DMS153 treated with DMSO at 0.1 percent for 48 hours (cell line): Measurements from ENCODE around the gene PTPRG.
"Not testable (repeated sequence)": the region's sequence is repeated elsewhere in the genome, so short reads cannot be mapped to it uniquely, and the experiment has no call there.

Experiments used
- DNase-seq: peaks from one replicate; lab custom pipeline; 2025; ENCODE audit not compliant: unreplicated experiment; lab: John Stamatoyannopoulos, UW

The PTPRG gene

DNA sequence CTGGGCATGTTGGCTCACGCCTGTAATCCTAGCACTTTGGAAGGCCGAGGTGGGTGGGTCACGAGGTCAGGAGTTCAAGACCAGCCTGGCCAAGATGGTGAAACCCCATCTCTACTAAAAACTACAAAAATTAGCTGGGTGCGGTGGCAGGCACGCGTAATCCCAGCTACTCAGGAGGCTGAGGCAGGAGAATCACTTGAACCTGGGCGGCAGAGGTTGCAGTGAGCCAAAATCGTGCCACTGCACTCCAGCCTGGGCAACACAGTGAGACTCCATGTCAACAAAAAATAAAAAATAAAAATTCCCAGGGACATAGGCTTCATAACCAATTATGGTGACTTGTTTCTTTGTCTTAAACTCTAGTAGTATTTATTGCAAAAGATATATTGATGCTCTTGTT, 155.3 kb downstream of the PTPRG start:
- DNase-seq, result not testable (repeated sequence)

DNA sequence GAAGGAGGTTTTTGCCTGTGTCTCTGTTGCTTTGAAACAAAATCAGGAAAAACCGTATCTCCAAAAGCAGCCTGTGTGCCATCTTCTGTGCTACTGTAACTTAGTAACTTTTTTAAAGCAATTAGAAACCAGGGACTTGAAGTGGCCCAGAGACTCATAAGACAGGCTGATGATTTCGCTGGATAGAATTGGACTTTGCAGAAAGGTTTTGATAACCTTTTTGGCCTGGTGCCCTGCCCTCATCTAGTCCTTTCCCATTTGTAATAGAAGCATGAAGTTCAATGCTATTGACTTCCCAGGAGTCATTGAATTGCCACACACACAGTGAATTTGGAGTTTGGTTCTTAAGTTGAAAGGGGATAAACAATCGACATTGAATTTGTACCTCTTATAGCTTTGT, 157.2 kb downstream of the PTPRG start:
- no peak for DNase-seq

DNA sequence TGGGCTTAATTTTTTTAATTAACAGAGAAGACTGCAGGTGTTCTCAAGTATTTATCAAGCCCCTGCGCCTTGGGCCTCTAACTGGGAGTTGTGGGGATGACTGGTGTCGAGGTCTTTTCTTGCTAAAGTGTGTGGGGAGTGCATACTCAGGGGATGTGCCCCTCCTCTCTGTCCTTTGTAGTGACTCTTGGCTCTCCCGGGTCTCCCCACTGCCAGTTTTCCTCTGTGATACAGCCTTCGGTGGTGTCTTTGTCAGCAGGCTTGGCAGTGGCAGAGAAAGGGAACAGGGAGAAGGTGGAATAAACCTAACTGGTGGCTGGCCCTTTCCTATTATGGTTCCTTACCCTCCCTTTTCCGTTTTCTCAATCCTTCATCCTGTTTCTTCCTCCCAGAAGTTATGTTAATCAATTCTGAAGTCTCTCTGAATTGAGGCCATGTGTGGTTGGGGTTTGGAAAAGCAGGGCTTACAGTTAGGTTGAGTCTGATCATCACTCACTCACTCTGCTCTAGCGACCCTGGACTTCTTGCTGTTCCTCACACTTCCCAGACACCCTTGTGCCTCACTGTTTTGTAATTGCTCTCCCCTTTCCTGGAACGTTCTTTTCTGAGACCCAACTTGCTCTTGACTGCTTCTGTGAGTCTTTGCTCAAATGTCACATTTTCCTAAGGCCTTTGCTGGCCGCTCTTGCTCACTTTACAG, 158.1 kb downstream of the PTPRG start:
- no peak for DNase-seq

DNA sequence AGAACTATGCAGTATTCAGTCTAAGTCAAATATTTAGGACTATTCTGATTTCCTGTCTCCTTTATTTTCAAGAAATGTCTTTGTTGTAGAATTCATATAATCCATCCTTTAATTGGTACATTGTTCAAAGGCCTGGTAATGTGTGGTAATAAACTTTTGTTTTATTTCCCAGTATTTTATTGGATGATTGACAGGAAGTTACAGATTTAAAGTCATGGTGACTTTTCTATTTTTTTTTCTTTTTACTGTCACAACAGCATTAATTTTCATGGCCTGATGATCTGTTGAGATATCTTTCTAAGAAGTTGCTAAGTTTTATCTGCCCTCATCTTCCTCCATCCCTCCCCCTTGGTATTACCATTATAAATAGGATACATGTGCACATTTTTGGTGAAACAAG, 161.7 kb downstream of the PTPRG start:
- DNase-seq, result no peak

DNA sequence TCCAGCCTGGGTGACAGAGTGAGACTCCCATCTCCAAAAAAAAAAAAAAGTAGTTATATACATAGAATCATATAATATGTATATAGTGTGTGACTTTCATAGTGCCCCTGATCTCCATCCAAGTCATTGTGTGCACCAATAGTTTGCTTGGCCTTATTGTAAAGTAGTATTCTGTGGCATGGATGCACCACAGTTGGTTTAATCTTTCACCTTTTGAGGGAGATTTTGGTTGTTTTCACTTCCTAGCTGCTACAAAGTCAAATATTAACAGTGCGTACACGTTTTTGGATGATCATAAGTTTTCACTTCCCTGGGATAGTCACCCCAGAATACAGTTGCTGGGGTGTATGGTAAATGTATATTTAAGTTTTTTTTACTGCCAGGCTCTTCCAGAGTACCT, 162.8 kb downstream of the PTPRG start:
- no peak for DNase-seq

DNA sequence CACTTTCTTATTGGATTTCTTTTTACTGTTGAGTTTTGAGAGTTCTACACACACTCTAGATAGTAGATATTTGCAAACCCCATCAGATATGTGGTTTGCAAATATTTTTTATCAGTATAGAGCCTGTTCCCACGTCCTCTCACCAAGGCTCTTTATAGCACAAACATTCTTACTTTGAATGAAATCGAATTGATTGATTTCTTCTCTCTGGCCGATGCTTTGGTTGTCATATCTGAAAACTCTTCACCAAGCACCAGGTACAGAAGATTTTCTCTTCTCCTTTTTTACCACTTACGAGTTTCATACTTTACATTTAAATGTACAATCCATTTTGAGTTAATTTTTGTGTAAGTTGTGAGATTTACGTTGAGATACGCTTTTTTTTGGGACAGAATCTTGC, 163.4 kb downstream of the PTPRG start:
- DNase-seq, result no peak

DNA sequence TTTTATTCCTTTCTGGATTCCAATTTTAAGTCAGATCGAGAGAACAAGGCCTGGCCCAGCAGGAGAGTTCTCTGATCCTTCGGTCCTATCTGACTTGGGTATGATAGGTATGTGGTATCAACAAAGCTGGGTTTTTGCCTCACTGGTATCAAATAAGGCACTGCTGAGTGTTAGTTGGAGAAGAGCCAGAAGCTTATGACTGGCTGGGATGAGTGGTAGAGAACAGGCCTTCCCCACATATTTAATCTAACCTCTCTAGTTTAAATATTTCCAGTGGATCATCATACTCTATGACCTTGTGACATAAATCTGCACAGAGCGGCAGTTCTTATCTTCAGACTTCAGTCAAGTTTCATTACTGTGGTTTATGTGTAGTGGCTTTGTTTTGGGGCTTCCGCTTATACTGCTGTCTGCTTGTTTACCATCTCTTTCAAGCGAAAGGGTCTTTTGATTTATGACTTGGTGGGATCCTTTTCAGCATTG, 164.5 kb downstream of the PTPRG start:
- no peak for DNase-seq

DNA sequence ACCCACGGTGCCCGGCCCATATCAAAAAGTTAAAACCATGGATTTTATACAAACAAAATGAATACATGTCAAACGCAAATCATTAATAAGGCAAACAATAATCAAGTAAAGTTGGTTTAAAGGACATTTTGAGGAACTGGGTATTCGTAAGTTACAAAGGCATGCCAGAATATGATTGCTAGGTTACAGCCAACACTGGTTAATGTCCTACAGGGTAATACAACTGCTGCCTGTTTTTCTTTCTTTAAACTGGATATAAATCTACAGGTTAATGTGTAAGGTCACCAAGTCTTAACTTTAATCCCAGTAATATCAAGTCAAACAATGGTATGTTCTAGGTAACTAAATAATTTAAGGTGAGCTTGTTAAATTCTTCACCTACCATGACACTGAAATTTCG, 166.1 kb downstream of the PTPRG start:
- no peak for DNase-seq

DNA sequence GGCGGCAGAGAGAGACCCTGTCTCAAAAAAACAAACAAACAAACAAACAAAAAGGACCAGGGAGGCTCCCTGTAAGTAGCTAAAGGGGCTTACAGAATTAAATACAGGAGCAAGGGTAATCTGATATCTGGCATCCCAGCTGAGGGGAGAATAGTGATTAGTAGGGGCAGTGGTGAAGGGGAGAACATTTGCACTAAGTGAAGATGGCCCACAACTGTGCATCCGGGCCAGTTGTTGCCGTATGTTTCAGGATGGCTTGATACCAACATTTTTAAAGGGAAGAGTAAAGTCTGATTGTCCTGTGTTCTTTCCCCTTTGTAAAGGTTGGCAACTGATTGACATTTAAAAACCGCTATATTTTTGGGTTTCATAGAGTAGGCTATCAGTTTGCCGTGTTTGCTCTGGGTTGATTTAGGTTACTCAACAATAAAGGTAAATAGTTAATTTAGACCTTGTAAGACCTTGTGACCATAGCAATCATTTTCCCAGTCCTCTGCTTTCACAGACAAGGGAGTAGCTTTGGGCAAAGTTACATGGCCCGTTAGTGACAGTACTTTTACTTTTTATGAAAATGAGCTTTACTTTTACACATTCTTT, 167.8 kb downstream of the PTPRG start:
- no peak for DNase-seq

DNA sequence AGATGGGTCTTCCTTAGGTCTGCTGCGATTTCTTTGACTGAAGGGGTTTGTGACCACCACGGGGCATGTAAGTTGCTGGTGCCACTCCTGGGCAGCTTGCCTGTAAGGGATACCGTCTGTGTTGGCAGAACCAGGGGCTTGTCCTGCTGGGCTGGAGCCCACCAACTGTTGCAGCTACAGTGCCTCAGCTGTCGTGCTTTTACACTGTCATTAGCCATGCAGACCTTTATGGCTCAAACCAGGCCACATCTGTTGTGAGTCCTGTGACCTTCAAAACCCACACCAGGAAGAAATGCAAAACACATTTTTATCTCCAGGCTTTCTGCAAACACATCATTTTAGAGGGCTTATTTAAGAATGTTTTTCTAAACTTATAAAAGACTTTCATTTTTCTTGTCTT, 168.7 kb downstream of the PTPRG start:
- no peak for DNase-seq

DNA sequence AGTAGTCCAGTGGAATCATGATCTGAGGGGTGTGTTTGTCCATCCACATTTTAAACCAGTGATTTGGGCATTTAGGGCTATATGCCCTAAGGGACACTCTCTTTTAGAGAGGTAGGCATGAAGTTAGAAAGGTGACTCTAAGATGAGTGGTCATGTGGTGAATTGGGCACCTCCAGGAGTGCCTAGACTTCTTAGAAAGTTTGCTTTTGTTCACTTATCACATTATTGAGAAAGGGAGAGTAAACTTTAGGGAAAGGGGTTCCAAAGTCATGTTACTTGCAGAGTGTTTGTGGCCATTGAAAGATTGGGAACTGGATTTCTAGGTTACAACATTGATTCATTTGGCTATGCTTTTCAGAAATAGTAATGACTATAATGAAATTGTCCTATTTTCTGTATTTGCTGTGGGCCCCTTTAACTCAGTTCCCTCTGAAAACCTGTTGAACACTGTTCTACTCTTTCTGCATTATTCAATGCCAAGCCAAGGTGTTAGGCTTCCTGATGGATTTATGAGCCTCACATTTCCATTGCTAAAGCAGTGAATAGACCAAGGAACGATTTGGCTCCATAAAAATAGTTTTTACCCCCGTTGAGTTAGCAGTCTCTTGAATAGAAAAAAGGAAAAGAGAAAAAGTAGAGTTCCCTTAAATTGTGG, 169.3 kb downstream of the PTPRG start:
- DNase-seq, result no peak

DNA sequence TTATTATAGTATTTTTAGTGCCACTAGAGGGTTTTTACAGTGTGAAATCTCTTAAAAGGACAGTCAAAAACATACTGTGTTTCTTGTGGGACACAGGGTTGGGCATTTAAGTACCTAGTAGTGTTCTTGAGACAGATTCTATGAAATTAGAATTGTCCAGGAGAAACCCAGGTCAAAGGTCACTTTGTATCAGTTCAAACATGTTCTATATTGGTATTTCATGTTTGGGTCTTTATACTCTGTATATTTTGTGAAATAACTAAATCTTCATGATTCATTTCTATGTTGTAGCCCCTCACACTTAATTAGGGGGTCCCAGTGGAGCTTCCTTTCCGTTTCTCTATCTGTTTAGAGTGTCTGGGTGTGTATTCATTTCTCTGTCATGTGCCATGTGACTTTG, 171.6 kb downstream of the PTPRG start:
- no peak for DNase-seq

DNA sequence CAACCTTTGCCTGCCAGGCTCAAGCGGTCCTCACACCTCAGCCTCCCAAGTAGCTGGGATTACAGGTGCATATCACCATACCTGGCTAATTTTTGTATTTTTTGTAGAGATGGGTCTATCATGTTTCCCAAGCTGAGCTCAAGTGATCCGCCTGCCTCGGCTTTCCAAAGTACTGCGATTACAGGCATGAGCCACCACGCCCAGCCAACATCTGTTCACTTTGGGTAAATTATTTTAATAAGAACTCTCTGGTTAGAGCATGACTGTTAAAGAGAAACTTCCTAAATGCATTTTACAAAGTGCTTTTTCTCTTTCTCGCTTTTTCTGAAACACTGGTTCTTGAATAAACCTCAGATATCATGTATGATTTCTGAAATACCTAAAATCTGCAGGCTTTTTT, 172.5 kb downstream of the PTPRG start:
- no peak for DNase-seq

DNA sequence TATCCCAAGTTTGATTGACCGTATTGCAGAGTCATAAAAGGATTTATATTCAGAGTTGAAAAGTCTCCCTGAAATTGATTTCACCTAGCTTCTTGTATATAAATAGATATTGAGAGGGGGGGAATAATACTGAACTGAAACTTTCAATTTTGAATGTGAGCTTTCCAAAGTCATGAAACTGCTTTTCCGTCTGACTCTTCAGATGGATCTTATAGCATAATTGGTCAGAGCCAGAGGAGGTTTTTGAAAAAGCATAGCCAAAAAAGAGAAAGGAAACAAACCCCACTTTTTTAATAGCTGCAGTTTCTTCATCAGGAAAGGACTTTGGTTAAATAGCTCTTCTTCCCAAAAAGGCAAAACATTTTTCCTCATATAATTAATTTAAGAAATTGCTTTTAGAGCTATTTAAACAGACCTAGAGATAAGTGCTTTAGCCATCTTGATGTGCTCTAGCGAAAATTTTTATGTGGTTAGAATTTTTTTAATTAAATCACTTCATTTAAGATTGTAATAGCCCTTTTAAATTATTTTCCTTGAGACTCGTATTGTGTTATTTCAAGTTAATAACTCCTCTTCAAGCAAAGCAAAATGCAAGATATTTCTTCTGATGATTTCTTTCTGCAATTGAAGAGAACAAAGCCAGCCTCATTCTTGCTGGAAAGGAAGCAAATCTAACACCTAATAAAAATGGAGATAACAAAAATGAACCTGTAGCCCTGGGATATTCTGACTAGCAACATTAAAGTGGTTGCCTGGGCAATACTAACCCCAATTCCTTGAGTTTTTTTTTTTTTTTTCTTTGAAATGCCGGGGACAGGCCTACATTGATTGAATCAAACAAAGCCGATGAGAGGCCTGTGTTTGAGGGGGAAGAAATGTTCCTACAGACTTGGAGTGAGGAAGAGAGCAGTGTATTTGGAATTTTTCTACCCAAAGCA, 173.6 kb downstream of the PTPRG start:
- no peak for DNase-seq

DNA sequence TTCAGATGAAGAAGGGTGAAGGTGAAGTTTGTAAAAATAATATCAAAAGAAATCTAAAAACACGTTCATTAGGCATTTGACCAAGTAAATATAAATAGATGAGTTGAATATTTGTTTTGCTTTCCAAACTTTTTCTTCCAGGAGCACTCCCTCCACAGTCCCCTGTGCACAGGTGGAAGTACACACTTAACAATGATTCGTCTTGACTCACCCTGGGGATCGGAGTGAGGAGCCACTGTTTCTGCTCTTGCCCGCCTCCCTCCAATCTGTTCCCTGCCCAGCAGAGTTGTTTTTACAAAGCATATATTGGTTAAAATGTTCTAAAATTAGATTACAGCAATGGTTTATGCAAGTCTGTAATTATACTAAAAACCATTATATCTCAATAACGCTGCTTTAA, 175.1 kb downstream of the PTPRG start:
- DNase-seq, result no peak

DNA sequence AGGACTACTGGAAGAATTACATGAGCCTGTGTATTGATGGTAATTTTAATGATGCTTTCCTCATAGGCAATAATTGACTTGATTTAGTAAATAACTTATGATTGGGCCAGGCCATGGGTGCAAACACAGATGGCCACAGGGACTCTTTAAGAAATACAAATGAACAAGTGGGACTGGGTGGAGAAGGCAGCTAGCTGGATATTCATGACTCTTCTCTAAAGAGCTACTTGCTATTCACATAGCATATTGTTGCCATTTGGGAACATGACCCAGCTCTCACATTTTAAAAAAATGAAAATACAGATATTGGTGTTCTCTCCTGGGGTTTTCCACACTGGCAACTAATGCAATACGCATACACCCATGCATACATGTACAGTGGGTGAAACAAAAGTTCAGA, 178.3 kb downstream of the PTPRG start:
- no peak for DNase-seq

DNA sequence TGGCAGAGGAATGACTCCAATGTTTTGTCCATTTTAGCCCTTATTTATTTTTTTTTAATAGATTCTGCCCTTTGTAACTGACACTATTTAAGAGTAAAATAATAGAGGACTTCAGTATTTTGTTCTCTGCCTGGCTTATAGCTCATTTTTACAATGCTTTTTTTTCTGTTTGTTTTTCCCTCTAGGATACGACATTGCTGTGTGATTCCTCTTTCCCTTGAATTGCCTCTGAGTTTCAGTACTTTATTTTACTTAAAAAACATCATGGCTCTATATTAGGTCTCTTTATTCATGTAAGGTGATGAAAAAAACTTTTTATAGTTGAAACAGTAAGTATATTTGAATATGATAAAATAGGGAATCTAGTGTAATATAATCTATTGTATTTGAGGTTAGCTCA, 179.1 kb downstream of the PTPRG start:
- DNase-seq, result no peak

DNA sequence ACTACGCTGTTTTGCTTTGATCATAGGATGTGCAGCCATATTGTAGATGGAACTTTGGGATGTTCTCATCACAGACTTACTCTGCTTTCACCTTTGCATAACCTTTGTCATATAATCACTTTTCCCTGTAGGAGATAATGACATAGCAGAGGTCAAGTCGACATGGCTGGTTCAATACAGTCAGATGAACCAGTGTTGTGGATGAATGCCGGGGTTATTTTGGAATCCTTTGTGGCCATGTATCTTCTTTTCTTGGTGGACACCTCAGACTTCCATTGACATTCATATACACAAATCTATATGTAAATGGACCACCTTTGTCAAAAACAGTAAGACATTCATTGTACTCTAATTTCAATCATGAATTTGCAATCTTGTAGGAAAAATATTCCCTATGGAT, 180.2 kb downstream of the PTPRG start:
- DNase-seq, result no peak

DNA sequence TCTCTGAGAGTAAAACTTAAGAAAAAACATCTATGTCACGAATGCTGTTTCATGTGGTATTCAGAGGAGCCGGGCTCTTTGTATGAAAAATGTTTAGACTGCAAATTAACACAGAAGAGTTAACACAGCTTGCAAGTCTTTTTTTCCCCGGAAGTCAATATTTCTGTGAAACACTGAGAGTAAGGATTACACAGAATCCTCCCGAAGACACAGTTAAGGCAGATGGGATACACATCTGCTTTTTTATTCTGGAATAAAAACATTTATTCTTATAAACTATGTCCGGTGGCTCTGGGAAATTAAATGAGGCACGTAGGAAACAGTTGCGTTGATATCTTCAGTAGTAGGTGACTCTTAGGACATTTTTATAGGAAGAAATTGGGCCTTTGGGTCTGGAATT, 180.6 kb downstream of the PTPRG start:
- DNase-seq, result no peak

DNA sequence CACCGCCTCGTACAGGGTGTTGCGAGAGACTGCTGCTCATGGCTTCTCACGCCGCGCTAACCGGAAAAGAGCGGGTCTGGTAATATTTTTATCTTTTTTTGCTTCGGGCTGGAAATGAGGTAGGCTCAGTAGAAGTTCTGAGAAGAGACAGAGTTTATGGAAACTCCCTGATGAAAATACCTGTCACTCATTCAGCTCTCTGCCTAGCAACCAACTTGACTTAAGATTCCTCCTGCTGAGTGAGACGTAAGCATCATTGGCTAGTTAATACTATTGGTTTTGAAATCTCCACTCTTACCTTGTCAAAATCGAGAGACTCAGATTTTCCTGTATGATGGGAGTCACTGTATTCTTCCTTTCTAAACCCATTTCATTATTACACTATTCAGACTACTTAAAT, 181.7 kb downstream of the PTPRG start:
- no peak for DNase-seq

DNA sequence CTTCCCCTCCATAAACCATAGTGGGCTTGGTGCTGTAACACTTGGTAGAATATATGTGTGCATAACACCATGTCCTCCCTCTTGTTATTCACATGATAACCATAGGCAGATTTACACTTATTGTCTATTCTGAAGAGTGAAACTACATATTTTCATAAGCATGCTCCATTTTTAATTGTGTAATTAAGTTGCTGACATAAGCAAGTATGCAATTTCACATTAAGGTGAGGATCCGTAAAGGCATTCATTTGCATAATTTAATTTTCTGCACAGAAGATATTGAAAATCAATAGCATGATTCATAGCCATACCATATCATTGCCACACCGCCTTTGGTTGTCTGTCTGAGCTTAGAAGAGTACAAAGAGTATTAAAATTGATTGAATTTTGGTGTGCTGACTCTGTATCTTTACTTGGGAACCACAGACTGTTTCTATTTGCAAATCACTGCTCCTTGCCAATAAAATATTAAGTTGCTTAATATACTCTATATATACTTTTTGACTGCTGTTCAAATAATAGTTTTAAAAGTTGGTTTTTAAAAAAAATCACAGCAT, 182.4 kb downstream of the PTPRG start:
- no peak for DNase-seq
